ENCODE results near the gene ABTB2. TPM values are rescaled to one million over a fixed set of nuclear protein-coding genes. Genes with fewer than 3 reads are reported as not detected.

Gene ABTB2
- total and polyA plus RNA-seq, 10 of the 15 experiments (the other 5 are each of a cell fraction or from before 2014, with no cell fraction given): 0.13 to 2.1 (median 0.72) TPM

DNA sequence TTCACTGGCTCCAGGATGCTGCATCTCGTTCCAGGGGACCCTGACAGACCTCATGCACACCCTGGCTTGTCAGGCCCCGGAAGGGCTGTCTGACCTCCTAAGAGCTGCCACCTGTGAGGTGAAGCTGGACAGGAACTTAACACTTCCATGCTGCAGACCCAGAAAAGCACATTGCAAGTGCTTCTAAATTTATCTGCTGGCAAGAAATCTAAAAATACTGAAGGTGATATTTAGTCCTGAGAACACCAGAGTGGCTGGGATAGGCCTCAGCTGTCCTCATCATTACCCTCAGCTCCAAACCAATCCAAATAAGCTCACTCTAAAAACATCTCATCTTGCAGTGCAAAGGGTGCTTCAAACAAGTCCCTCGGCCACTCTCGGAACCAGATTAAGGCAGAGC is 46.7 kb downstream of the ABTB2 start:
- CTCF ChIA-PET: interaction anchor here (0.9 to 1.2 kb wide), 2 partner anchors 8 to 30 kb away, joined by 3 to 4 read pairs; no protein-coding TSS in a partner anchor
- no peak for ATAC-seq
- no peak overlapping the region for H3K4me3 ChIP-seq
- no peak for TF ChIP-seq WRNIP1 (IDR thresholded peaks at IDR 0.05; ENCODE audit: borderline replicate concordance, low read depth, low read length)
- no peak for TF ChIP-seq NFIC (IDR thresholded peaks at IDR 0.05; ENCODE audit: low read depth, low read length)
- TF ChIP-seq KLF5 (IDR thresholded peaks at IDR 0.05; ENCODE audit: partially characterized antibody): no peak
- TF ChIP-seq BRCA1 (IDR thresholded peaks at IDR 0.05; ENCODE audit: low read depth, low read length): no peak
- TF ChIP-seq CEBPB (IDR thresholded peaks at IDR 0.05; ENCODE audit: borderline replicate concordance in 1 of 2, low read depth in 2 of 2, low read length in 2 of 2): no peak
- TF ChIP-seq RELA (IDR thresholded peaks at IDR 0.05; ENCODE audit: borderline replicate concordance, partially characterized antibody): no peak
- TF ChIP-seq YBX1 (IDR thresholded peaks at IDR 0.05): no peak
- TF ChIP-seq, protein P1, sequence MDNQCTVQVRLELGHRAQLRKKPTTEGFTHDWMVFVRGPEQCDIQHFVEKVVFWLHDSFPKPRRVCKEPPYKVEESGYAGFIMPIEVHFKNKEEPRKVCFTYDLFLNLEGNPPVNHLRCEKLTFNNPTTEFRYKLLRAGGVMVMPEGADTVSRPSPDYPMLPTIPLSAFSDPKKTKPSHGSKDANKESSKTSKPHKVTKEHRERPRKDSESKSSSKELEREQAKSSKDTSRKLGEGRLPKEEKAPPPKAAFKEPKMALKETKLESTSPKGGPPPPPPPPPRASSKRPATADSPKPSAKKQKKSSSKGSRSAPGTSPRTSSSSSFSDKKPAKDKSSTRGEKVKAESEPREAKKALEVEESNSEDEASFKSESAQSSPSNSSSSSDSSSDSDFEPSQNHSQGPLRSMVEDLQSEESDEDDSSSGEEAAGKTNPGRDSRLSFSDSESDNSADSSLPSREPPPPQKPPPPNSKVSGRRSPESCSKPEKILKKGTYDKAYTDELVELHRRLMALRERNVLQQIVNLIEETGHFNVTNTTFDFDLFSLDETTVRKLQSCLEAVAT (IDR thresholded peaks at IDR 0.05): no peak
- no peaks in the 10 kb centered on the region for H3K36me3 ChIP-seq (ENCODE audit: control insufficient read depth in 2 of 2, insufficient read depth in 2 of 2, low read length in 1 of 2)
- BruUV-seq (replicated peaks): no TSS peak
- no peaks in the 10 kb centered on the region for H3K27me3 ChIP-seq (replicated peaks in 1 of 2; ENCODE audit: control insufficient read depth in 2 of 2, insufficient read depth in 2 of 2, low read length in 1 of 2)
- H3K79me2 ChIP-seq (ENCODE audit: control insufficient read depth, insufficient read depth, low read length): no peaks in the 10 kb centered on the region; the same call in 1 of the 2 replicates
- no peak overlapping the region for H3K4me2 ChIP-seq (ENCODE audit: control insufficient read depth, insufficient read depth)
- POLR2A ChIA-PET: no interaction called here
- H3K4me1 ChIP-seq (ENCODE audit: control insufficient read depth, insufficient read depth, low read length): peaks cover 15% of the 10 kb centered on the region; the same call in 1 of the 2 replicates
- H3K9ac ChIP-seq (ENCODE audit: control insufficient read depth, insufficient read depth, low read length): no peak overlapping the region
- RAD21 ChIA-PET (ENCODE audit: unreplicated experiment): no interaction called here
- no peak overlapping the region for H3K27ac ChIP-seq (ENCODE audit: control insufficient read depth, insufficient read depth)
- H4K20me1 ChIP-seq (ENCODE audit: control insufficient read depth, insufficient read depth): no peaks in the 10 kb centered on the region
- no peak overlapping the region for H2AFZ ChIP-seq (ENCODE audit: control insufficient read depth, low read depth, low read length)
- in situ Hi-C loops (cut with MboI) (no loop called here), intact Hi-C loops (cut with micrococcal nuclease; ENCODE audit: unreplicated experiment) (no loop called here)
- no peaks in the 10 kb centered on the region for H3K9me3 ChIP-seq (replicated peaks; ENCODE audit: control insufficient read depth, insufficient read depth, low read length)
- SMC1A ChIA-PET (ENCODE audit: uncharacterized antibody, unreplicated experiment): no interaction called here
- no peak for DNase-seq (ENCODE audit: low read depth, low spot score)
- no peak for FAIRE-seq
- 78% methylated on average over 4 of the region's 4 CpGs for WGBS (ENCODE audit: insufficient coverage, insufficient replicate concordance, low lambda C conversion rate, missing lambda C conversion rate)
